Measurements from ENCODE around the gene SH3RF3. TPM values are rescaled to one million over a fixed set of nuclear protein-coding genes. Genes with fewer than 3 reads are reported as not detected.

Gene SH3RF3
- total and polyA plus RNA-seq, 8 donors = 7.0 to 11.1 (median 8.3) TPM

DNA sequence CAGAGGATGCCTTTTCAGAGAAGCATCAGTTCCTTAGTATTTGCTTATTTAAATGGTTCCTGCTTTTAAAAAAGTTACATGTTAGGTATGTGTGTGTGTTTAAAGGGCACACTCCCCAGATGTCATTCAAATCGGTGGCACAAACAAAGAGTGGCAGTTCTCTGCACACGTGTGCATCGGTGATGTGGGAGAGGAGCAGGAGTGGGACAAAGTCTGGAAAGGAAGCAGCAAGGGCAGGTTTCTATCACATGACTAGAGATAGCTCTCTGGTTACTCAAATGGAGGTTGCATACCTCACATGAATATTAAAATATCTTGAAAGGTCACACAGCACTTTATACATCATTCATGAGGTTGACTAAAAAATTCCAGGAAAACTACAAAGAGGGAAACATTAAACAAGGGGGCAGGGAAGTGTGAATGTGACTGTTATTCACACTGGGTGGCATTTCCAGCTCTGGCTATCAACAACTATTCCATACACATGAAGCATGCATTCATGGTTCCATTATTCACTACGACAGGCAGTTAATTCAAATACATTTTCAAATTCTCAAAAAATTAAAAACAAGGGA is 420.1 kb downstream of the SH3RF3 start:
- no peak for ATAC-seq
- DNase-seq = no peak
- Histone ChIP-seq H3K9me3 (no peaks in the 10 kb centered on the region), H3K4me3 (no peak overlapping the region), H3K36me3 (peaks cover 0 to 5% of the 10 kb centered on the region in 2 donors), H3K4me1 (no peaks in the 10 kb centered on the region), H3K27me3 (no peaks in the 10 kb centered on the region), H3K27ac (no peak overlapping the region)
- intact Hi-C loops (cut with DNase I) = no loop called here
- no peak for TF ChIP-seq CTCF (IDR thresholded peaks at IDR 0.05)

Small RNAs within 50 kb of the gene (microRNA-seq; reads per million reads assigned to microRNA genes)
- gene MIR4265 (0 reads per million in 2 donors), gene MIR4266 (0 reads per million in 2 donors)

Other genes starting within 250 kb of the SH3RF3 start
- gene EDAR, start 140.0 kb upstream of the SH3RF3 start, total RNA-seq = under 1 TPM in 1 of 2 donors, not detected in 1; 0.47 TPM
- gene EDAR, start 140.0 kb upstream of the SH3RF3 start, polyA plus RNA-seq (ENCODE audit: insufficient read length in 6 of 6) = 1 to 10 TPM; 5.1 to 8.1 (median 6.6) TPM